SK-N-SH (cell line): ENCODE data around the gene DRD2. TPM values are rescaled to one million over a fixed set of nuclear protein-coding genes. Genes with fewer than 3 reads are reported as not detected.

Experiments
- CTCF ChIA-PET: fragments of 300-600, 350-600 bp; formaldehyde crosslinking; extraction: SDS; loops from one replicate; lab custom pipeline; 2021; lab: Yijun Ruan, JAX
- POLR2A ChIA-PET: fragments of 350-600 bp; sonication (Branson Sonifier 250); formaldehyde crosslinking; extraction: SDS; loops from one replicate; lab custom pipeline; 2020; ENCODE audit warnings: antibody characterized with exemption, inconsistent platforms; lab: Yijun Ruan, JAX
- DNase-seq: peaks from one replicate; pipeline ENCODE4 v3.0.0; 2012
- H2AFZ ChIP-seq: fragments of 200-600 bp; sonication (generic); 2 replicates; pipeline ENCODE4 v1.8.1; 2016; ENCODE audit warnings: antibody characterized with exemption, mild to moderate bottlenecking, low read depth
- H3F3A ChIP-seq: fragments of 200-600 bp; sonication (generic); replicated peaks from 2 replicates; pipeline ENCODE3; 2016; ENCODE audit warnings: antibody characterized with exemption, mild to moderate bottlenecking; ENCODE audit not compliant: insufficient read depth
- H3K27ac ChIP-seq, 2 experiments: fragments of 200-500 bp in 1 of 2; fragments of 200-600 bp in 1 of 2; sonication (Bioruptor generic) in 1 of 2; sonication (generic), shearing (Covaris generic) in 1 of 2; 2 replicates each; pipeline versions ENCODE4 v1.5.1 to v1.6.1; 2014 to 2016; ENCODE audit warnings: low read depth in 2 of 2, inconsistent platforms in 1 of 2, low read length in 1 of 2, mild to moderate bottlenecking in 1 of 2, mixed read lengths in 1 of 2
- H3K27me3 ChIP-seq: fragments of 200-600 bp; sonication (generic), shearing (Covaris generic); 2 replicates; pipeline ENCODE4 v1.6.1; 2016; ENCODE audit warnings: mixed run types; ENCODE audit not compliant: insufficient read depth
- H3K36me3 ChIP-seq, 2 experiments: fragments of 200-500 bp in 1 of 2; fragments of 200-600 bp in 1 of 2; sonication (Bioruptor generic) in 1 of 2; sonication (generic) in 1 of 2; replicated peaks in 1 of 2; 2 replicates each; pipeline versions ENCODE3 to v1.5.1; 2014 to 2016; ENCODE audit warnings: low read length in 1 of 2, mild to moderate bottlenecking in 1 of 2; ENCODE audit not compliant: insufficient read depth in 2 of 2, control insufficient read depth in 1 of 2
- H3K4me1 ChIP-seq, 2 experiments: fragments of 200-500 bp in 1 of 2; fragments of 200-600 bp in 1 of 2; sonication (Bioruptor generic) in 1 of 2; sonication (generic), shearing (Covaris generic) in 1 of 2; 2 replicates each; pipeline versions ENCODE4 v1.5.1 to v1.6.1; 2014 to 2016; ENCODE audit warnings: low read depth in 1 of 2, low read length in 1 of 2, mixed run types in 1 of 2; ENCODE audit not compliant: insufficient read depth in 2 of 2, control insufficient read depth in 1 of 2
- H3K4me2 ChIP-seq: fragments of 200-600 bp; sonication (generic), shearing (Covaris generic); 2 replicates; pipeline ENCODE4 v1.6.1; 2017; ENCODE audit warnings: mixed run types
- H3K4me3 ChIP-seq, 2 experiments: fragments of 200-500 bp in 1 of 2; fragments of 200-600 bp in 1 of 2; sonication (Bioruptor generic) in 1 of 2; sonication (generic), shearing (Covaris generic) in 1 of 2; 2 replicates each; pipeline versions ENCODE4 v1.5.1 to v1.8.1; 2014 to 2016; ENCODE audit warnings: low read depth in 2 of 2, inconsistent platforms in 1 of 2, low read length in 1 of 2, mild to moderate bottlenecking in 1 of 2, mixed read lengths in 1 of 2, moderate library complexity in 1 of 2
- H3K79me2 ChIP-seq: fragments of 200-600 bp; sonication (generic); 2 replicates; pipeline ENCODE4 v1.8.1; 2017; ENCODE audit warnings: mild to moderate bottlenecking; ENCODE audit not compliant: insufficient read depth
- H3K9ac ChIP-seq: fragments of 200-600 bp; sonication (generic); 2 replicates; pipeline ENCODE4 v1.6.1; 2017; ENCODE audit warnings: mixed run types
- H3K9me2 ChIP-seq: fragments of 200-600 bp; sonication (generic); 2 replicates; pipeline ENCODE4 v1.6.1; 2017; ENCODE audit warnings: mixed run types
- H3K9me3 ChIP-seq: fragments of 200-600 bp; sonication (generic); 2 replicates; pipeline ENCODE4 v1.6.1; 2017; ENCODE audit warnings: mixed run types, mild to moderate bottlenecking, moderate library complexity
- H4K20me1 ChIP-seq: fragments of 200-600 bp; sonication (generic); 2 replicates; pipeline ENCODE4 v1.6.1; 2017; ENCODE audit warnings: mild to moderate bottlenecking, mixed run types; ENCODE audit not compliant: insufficient read depth
- EZH2phosphoT487 ChIP-seq: fragments of 200-600 bp; sonication (generic); IDR thresholded peaks from 2 replicates; pipeline ENCODE4 v1.6.1; 2017; ENCODE audit warnings: low read depth, mixed run types, mild to moderate bottlenecking, antibody characterized with exemption, moderate library complexity, borderline replicate concordance
- FOXJ3 ChIP-seq: sonication (generic); formaldehyde crosslinking; IDR thresholded peaks from 2 replicates; pipeline ENCODE4 v1.5.1; 2020; ENCODE audit warnings: mild to moderate bottlenecking, missing genetic modification reagents
- RAD21 ChIP-seq: IDR thresholded peaks from 2 replicates; pipeline ENCODE4 v1.6.1; 2012; ENCODE audit warnings: mild to moderate bottlenecking, low read length
- SIN3A ChIP-seq: IDR thresholded peaks from 2 replicates; pipeline ENCODE4 v1.6.1; 2012; ENCODE audit warnings: low read depth, mild to moderate bottlenecking, low read length, moderate library complexity, borderline replicate concordance
- TCF12 ChIP-seq: IDR thresholded peaks from 2 replicates; pipeline ENCODE4 v1.4.0; 2012
- USF2 ChIP-seq: fragments of 150-350 bp; IDR thresholded peaks from 2 replicates; pipeline ENCODE4 v1.6.1; 2017; ENCODE audit warnings: antibody characterized with exemption, low read length, low read depth, borderline replicate concordance
- ZBTB33 ChIP-seq: IDR thresholded peaks from 2 replicates; pipeline ENCODE4 v1.4.0; 2012; ENCODE audit warnings: low read depth, borderline replicate concordance
- WGBS: methylation state at CpG from one replicate; pipeline ENCODE4 v1.1.6; 2017; ENCODE audit warnings: low lambda C conversion rate; 5-methylcytosine and 5-hydroxymethylcytosine counted together
- polyA plus RNA-seq, 3 experiments: library from polyadenylated mRNA; depleted of rRNA; stranded (reverse); fragments of >200 nt; gene quantifications; 2 replicates each; pipeline ENCODE4 v1.2.3, GENCODE V29; 2012
- TF ChIP-seq, protein P1 (sequence below): fragments of 150-350 bp; IDR thresholded peaks from 2 replicates; pipeline ENCODE4 v1.6.1; 2016; ENCODE audit warnings: mild to moderate bottlenecking, low read depth, low read length

DRD2 gene
- polyA plus RNA-seq, 1 of the 3 experiments (the other 2 are of a cell fraction): 0.10 TPM

GRCh38 chr11:113373306-113373705, 101.9 kb downstream of the DRD2 start:
- CTCF ChIA-PET: no interaction called here

DNA sequence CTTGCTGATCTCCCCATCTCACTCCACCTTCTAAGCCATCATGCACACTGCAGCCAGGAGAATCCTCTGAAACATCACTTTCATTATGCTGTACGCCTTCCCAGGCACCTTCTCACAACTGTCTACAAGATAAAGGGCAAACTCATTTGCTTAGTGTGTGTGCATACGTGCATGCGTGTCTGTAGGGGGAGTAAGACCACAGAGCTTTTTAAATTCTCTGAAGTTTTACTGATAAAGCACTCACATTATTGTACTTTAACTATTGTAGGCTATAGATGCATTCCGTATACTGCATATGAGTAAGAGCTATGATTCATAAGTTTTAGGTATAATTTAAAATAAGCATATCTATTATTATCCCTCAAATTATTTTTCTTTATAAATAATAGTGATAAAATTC, 102.9 kb downstream of the DRD2 start:
- H3K79me2 ChIP-seq: no peaks in the 10 kb centered on the region
- H3K9me3 ChIP-seq: no peaks in the 10 kb centered on the region
- peaks cover 0 to 3% of the 10 kb centered on the region in 2 experiments for H3K36me3 ChIP-seq
- no peaks in the 10 kb centered on the region for H3F3A ChIP-seq
- H4K20me1 ChIP-seq: no peaks in the 10 kb centered on the region
- no peaks in the 10 kb centered on the region for H3K9me2 ChIP-seq
- TF ChIP-seq SIN3A (no peak), RAD21 (peak; percentile 28; the same call in 1 of the 2 replicates), FOXJ3 (CRISPR knock-in tag) (no peak)
- TF ChIP-seq, protein P1, sequence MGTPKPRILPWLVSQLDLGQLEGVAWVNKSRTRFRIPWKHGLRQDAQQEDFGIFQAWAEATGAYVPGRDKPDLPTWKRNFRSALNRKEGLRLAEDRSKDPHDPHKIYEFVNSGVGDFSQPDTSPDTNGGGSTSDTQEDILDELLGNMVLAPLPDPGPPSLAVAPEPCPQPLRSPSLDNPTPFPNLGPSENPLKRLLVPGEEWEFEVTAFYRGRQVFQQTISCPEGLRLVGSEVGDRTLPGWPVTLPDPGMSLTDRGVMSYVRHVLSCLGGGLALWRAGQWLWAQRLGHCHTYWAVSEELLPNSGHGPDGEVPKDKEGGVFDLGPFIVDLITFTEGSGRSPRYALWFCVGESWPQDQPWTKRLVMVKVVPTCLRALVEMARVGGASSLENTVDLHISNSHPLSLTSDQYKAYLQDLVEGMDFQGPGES: no peak
- no peak overlapping the region for H3K4me3 ChIP-seq
- H3K4me1 ChIP-seq: peaks cover 0 to 13% of the 10 kb centered on the region in 2 experiments; a peak in 2 of 4 replicates
- 80% methylated on average over 4 of the region's 4 CpGs for WGBS
- H3K4me2 ChIP-seq: no peak overlapping the region
- H3K27ac ChIP-seq: no peak overlapping the region
- CTCF ChIA-PET: interaction anchor here (1.2 kb wide), 1 partner anchor 105 kb away, joined by 3 read pairs; no protein-coding TSS in a partner anchor
- POLR2A ChIA-PET: no interaction called here
- H3K27me3 ChIP-seq: no peaks in the 10 kb centered on the region
- no peak overlapping the region for H2AFZ ChIP-seq
- DNase-seq: no peak
- no peak overlapping the region for H3K9ac ChIP-seq

More at GRCh38 chr11:113373306-113373705, 101.9 kb downstream of the DRD2 start:
- no peaks in the 10 kb centered on the region for H3K27me3 ChIP-seq
- POLR2A ChIA-PET: no interaction called here
- no peaks in the 10 kb centered on the region for H4K20me1 ChIP-seq
- no peak overlapping the region for H3K4me2 ChIP-seq
- no peaks in the 10 kb centered on the region for H3F3A ChIP-seq
- TF ChIP-seq USF2 (no peak), ZBTB33 (no peak), EZH2phosphoT487 (no peak), TCF12 (no peak)
- no peak overlapping the region for H3K4me3 ChIP-seq
- no peaks in the 10 kb centered on the region for H3K9me2 ChIP-seq
- H3K36me3 ChIP-seq: no peaks in the 10 kb centered on the region
- peaks cover 0 to 21% of the 10 kb centered on the region in 2 experiments; a peak in 2 of 4 replicates for H3K4me1 ChIP-seq
- H3K79me2 ChIP-seq: no peaks in the 10 kb centered on the region
- no peak overlapping the region for H3K27ac ChIP-seq
- H3K9me3 ChIP-seq: no peaks in the 10 kb centered on the region
- no peak overlapping the region for H2AFZ ChIP-seq
- DNase-seq: no peak
- WGBS: 42% methylated on average over 3 of the region's 3 CpGs
- no peak overlapping the region for H3K9ac ChIP-seq
